Hair follicle dermal papilla cell (primary cell): ENCODE results near the gene TEDC1. TPM values are rescaled to one million over a fixed set of nuclear protein-coding genes. Genes with fewer than 3 reads are reported as not detected.

Source experiments
- total RNA-seq: library from RNA; depleted of rRNA; stranded (reverse); fragments of >200 nt; gene quantifications from 2 replicates; pipeline ENCODE4 v1.2.3, GENCODE V29; 2012

The TEDC1 gene, protein sequence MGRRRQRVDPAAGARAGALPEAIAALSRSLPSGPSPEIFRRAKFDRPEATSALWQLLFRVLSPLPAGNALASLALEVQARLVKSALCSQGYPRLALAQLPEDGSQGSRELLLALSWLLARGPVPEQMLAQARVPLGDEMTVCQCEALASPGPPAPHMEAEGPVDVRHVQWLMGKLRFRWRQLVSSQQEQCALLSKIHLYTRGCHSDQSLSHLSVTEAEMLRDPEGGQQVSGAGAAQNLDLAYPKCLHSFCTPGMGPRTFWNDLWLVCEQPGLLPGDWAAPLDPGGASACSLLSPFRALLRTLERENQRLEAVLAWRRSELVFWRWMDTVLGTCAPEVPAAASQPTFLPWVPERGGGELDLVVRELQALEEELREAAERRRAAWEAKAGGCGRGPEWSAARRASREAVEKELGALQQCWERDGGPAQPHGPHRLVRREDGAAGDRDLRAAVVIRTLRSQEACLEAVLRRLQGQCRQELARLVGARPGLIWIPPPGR
- 2.6 and 4.0 TPM in 2 replicates for total RNA-seq

GRCh38 chr14:105490572-105491365, at the start of gene TEDC1:
Gene TEDC1 (plus strand): TSS chr14:105491246. CDS start chr14:105491376, 130 bp downstream.

DNA sequence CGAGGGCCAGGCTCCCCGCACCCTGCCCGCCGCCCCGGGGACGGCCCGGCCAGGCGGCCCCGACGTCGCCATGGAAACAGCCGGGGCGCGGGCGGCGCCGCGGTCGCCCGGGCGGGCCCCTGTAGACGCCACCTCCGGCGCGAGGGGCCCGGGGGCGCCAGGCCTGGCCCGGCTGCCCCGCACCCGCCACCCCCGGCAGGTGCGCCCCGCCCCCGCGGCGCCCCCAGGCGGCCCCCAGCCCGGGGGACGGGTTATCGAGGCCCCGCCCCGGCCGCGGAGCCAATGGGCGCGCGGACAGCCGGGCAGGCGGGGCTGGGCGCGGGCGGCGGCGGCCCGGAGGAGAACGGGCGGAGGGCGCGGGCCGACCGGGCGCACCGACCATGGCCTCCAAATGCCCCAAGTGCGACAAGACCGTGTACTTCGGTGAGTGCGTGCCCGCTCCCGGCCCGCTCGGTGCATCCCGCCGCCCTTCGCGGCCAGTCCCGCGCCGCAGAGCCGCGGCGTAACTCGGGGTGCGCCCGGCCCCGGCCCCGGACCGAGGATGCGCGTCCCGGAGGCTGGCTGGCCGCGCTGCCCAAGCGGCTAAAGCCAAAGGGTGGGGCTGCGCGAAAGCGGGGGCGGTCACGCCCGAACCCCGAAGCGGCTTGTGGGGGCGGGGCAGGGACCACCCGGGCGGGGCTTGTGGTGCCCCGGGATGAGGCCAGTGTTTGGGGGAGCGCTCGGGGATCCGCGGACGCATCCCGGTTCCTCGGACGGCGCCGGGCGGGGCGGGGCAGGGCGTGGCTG, 16.4 kb upstream of the TEDC1 start, which contains the start of gene CRIP2:
TSS of gene CRIP2 (plus strand) at position 339 of the 786 bp plus-strand sequence. CDS start at position 381, 42 bp downstream.

GRCh38 chr14:105486163-105486973, 4.7 kb upstream of the TEDC1 start, which contains the start of gene CRIP1:
Gene CRIP1 (plus strand): TSS chr14:105486886. CDS start chr14:105487260, 374 bp downstream.

GRCh38 chr14:105525861-105526775, 35.1 kb downstream of the TEDC1 start, which contains the start of gene TMEM121:
Gene TMEM121 (plus strand): TSS chr14:105526583. CDS start chr14:105528835, 2,252 bp downstream.

Other genes with a start within 250 kb of the TEDC1 start
- gene BTBD6, start 242.7 kb upstream of the TEDC1 start, total RNA-seq = 48.2 and 59.1 TPM in 2 replicates
- 47.9 and 48.2 TPM in 2 replicates for gene BRF1, start 190.2 kb upstream of the TEDC1 start, total RNA-seq
- gene PACS2, start 176.5 kb upstream of the TEDC1 start, total RNA-seq = 69.9 and 77.6 TPM in 2 replicates
- 0.36 and 0.49 TPM in 2 replicates for gene TEX22, start 92.7 kb upstream of the TEDC1 start, total RNA-seq
- 55.7 and 65.2 TPM in 2 replicates for gene MTA1, start 71.4 kb upstream of the TEDC1 start, total RNA-seq
- 55.2 and 76.9 TPM in 2 replicates for gene CRIP2, start 16.4 kb upstream of the TEDC1 start, total RNA-seq
- gene CRIP1, start 4.4 kb upstream of the TEDC1 start, total RNA-seq = 13.1 and 26.5 TPM in 2 replicates
- 5.8 and 7.6 TPM in 2 replicates for gene TMEM121, start 35.3 kb downstream of the TEDC1 start, total RNA-seq